Natural killer cell (primary cell): ENCODE results near the gene CHAD. TPM values are rescaled to one million over a fixed set of nuclear protein-coding genes. Genes with fewer than 3 reads are reported as not detected.
A peak's percentile ranks its signal among the peaks of the same experiment; 100 is the strongest.

Source experiments
- ATAC-seq, 3 donors: fragments of 150-1000 bp in 2 of 3; fragments of 200-7000 bp in 1 of 3; cut with Tn5 transposase; 1 replicate in 1 of 3; 2 replicates in 2 of 3; pipeline ENCODE4 v1.10.0; 2021; ENCODE audit warnings: mild to moderate bottlenecking in 2 of 3, moderate library complexity in 2 of 3
- DNase-seq, 2 donors: peaks; one replicate each; pipeline versions ENCODE4 v3.0.0 to v3.0.0-alpha.2; 2013 to 2021; ENCODE audit warnings: mixed read lengths in 1 of 2
- H3K27ac ChIP-seq: one replicate; pipeline ENCODE4 v1.5.1; 2013; ENCODE audit warnings: mild to moderate bottlenecking, low read length
- H3K27me3 ChIP-seq: one replicate; pipeline ENCODE4 v1.6.1; 2013; ENCODE audit warnings: low read length; ENCODE audit not compliant: control insufficient read depth, insufficient read depth
- H3K36me3 ChIP-seq: one replicate; pipeline ENCODE4 v1.6.1; 2013; ENCODE audit warnings: low read length; ENCODE audit not compliant: control insufficient read depth, insufficient read depth
- H3K4me1 ChIP-seq: one replicate; pipeline ENCODE4 v1.6.1; 2013; ENCODE audit warnings: low read length; ENCODE audit not compliant: control insufficient read depth, insufficient read depth
- H3K4me3 ChIP-seq: one replicate; pipeline ENCODE4 v1.5.1; 2013; ENCODE audit warnings: low read length
- H3K9me3 ChIP-seq: one replicate; pipeline ENCODE4 v1.6.1; 2013; ENCODE audit warnings: low read length; ENCODE audit not compliant: control insufficient read depth, insufficient read depth
- H3K27ac Mint-ChIP-seq, 2 donors: one replicate each; pipeline ENCODE4 v1.8.0; 2022; ENCODE audit warnings: mild to moderate bottlenecking in 2 of 2, mixed read lengths in 2 of 2, moderate library complexity in 1 of 2
- H3K27me3 Mint-ChIP-seq, 2 donors: one replicate each; pipeline ENCODE4 v1.8.0; 2022; ENCODE audit warnings: low read depth in 2 of 2, mixed read lengths in 2 of 2
- H3K36me3 Mint-ChIP-seq: one replicate; pipeline ENCODE4 v1.8.0; 2022; ENCODE audit warnings: mixed read lengths
- H3K4me1 Mint-ChIP-seq, 2 donors: one replicate each; pipeline ENCODE4 v1.8.0; 2022; ENCODE audit warnings: mixed read lengths in 2 of 2
- H3K4me3 Mint-ChIP-seq: one replicate; pipeline ENCODE4 v1.8.0; 2022; ENCODE audit warnings: mild to moderate bottlenecking, moderate library complexity, mixed read lengths
- H3K9me3 Mint-ChIP-seq, 2 donors: one replicate each; pipeline ENCODE4 v1.8.0; 2022; ENCODE audit warnings: mixed read lengths in 2 of 2
- WGBS: methylation state at CpG from one replicate; pipeline ENCODE4 v1.1.7; 2013; ENCODE audit warnings: missing lambda C conversion rate; ENCODE audit not compliant: insufficient coverage; 5-methylcytosine and 5-hydroxymethylcytosine counted together
- intact Hi-C: fragments of 100-400 bp; cut with micrococcal nuclease; formaldehyde crosslinking; loops from one replicate; pipeline ENCODE4 v1.14.2; 2022
- total RNA-seq, 4 donors: library from RNA; stranded (reverse); fragments of 120-200 nt in 1 of 4; gene quantifications; one replicate each; pipeline versions ENCODE4 v1.2.3 to v1.2.4, GENCODE V29; 2013 to 2022
- TF ChIP-seq, protein P1 (sequence below): fragments of 200-600 bp; IDR thresholded peaks from one replicate; pipeline ENCODE4 v1.8.0; 2022; ENCODE audit warnings: antibody characterized with exemption

The CHAD gene
- total RNA-seq, 3 donors from 2014 or later (not counting 1 experiment from before 2014, with no cell fraction given) = 0.60 TPM; not detected in 2

DNA sequence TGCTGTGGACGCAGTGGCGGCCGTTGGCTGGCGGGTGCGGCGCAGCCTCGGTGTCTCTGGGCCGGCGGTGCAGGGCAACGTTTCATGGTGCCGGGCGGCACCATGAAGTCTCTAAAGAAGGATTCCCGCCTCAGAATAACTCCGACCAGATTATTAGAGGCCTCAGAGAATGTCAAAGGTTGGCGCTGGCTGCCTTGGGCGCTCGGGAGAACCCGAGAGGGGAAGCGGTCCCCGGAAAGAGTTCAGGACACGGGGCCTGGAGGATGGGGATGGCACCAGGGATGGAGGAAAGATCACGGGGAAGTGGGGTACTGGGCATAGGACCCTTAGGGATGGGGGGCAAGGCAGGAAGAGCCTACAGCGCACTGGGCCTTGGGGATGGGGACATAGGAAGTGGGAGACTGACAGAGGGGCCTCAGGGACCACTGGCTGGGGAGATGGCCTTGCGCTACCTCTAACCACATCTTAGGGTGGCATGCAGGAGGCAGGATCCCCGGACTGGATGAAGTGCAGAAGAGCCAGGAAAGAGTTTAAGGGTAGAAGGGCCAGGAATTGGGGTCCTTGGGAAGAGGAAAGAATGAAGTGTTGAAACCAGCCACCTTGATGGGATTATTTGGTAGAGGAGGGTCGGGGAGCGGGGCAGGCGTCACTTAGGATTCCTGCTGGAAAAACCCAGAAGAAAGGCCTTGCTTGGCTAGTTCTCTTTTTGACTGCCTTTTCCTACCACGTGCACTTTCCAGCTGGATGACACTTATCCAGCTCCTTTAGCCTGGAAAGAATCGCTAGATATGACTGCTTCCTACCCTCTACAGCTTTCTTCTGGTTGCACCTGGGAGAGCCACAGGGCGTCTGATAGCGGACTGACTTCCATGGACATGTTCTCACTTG lies 40.1 kb upstream of the CHAD start:
- TF ChIP-seq, protein P1, sequence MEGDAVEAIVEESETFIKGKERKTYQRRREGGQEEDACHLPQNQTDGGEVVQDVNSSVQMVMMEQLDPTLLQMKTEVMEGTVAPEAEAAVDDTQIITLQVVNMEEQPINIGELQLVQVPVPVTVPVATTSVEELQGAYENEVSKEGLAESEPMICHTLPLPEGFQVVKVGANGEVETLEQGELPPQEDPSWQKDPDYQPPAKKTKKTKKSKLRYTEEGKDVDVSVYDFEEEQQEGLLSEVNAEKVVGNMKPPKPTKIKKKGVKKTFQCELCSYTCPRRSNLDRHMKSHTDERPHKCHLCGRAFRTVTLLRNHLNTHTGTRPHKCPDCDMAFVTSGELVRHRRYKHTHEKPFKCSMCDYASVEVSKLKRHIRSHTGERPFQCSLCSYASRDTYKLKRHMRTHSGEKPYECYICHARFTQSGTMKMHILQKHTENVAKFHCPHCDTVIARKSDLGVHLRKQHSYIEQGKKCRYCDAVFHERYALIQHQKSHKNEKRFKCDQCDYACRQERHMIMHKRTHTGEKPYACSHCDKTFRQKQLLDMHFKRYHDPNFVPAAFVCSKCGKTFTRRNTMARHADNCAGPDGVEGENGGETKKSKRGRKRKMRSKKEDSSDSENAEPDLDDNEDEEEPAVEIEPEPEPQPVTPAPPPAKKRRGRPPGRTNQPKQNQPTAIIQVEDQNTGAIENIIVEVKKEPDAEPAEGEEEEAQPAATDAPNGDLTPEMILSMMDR = no peak
- ATAC-seq (no peak), DNase-seq (no peak)
- no peaks in the 10 kb centered on the region for H3K36me3 Mint-ChIP-seq
- Histone ChIP-seq H3K4me3 (peak overlapping the region; percentile 55), H3K4me1 (peaks cover 13% of the 10 kb centered on the region), H3K9me3 (no peaks in the 10 kb centered on the region), H3K36me3 (no peaks in the 10 kb centered on the region), H3K27ac (peak overlapping the region; percentile 62), H3K27me3 (no peaks in the 10 kb centered on the region)
- peak overlapping the region; percentile 96 for H3K4me3 Mint-ChIP-seq
- WGBS = 30% methylated on average over 32 of the region's 32 CpGs
- H3K27ac Mint-ChIP-seq = peak overlapping the region; percentile 82 to 94
- peaks cover 0 to 21% of the 10 kb centered on the region in 2 donors for H3K27me3 Mint-ChIP-seq
- intact Hi-C loops = no loop called here
- H3K9me3 Mint-ChIP-seq = no peaks in the 10 kb centered on the region
- peaks cover 9 to 20% of the 10 kb centered on the region in 2 donors for H3K4me1 Mint-ChIP-seq

DNA sequence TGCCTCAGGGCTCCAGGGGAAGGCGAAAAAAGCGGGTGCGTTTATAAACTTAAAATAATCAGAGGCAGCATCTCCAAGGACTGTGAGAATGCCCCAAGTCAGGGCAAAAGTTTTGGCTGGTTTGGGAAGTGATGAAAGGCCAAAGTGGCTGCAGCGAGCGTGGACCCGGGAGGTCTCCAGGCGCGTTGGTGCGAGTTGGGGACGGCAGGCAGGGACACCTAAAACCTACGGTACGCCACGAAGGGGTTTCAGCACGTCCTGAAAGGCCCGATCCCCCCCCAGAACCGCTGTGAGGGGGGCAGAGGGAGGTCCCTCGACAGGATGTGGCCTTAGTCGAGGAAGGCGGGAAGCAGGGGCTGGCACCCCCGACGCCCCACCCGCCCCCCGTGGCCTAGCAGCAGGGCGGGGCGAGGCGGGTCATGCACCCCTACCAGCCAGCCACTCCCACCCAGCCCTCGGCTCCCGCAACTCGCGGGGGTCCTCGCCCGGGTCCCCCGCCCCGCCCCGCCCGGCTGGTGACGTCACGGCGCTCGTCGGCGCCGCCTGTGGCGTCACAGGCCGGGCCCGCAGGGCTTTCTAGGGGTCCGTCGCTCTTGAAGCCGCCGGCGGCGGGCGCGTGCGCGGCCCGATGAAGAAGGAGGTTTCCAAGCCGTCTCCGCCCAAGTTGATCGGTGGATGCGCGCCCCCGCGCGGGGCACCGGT lies 39.3 kb upstream of the CHAD start, which contains the start of gene MYCBPAP:
TSS of gene MYCBPAP (plus strand) at position 569 of the 702 bp plus-strand sequence. CDS start 236 bp downstream, outside the sequence.
- 9% methylated on average over 63 of the region's 66 CpGs for WGBS
- Mint-ChIP-seq H3K4me1 (peaks cover 13 to 20% of the 10 kb centered on the region in 2 donors), H3K27me3 (peaks cover 0 to 26% of the 10 kb centered on the region in 2 donors), H3K36me3 (no peaks in the 10 kb centered on the region), H3K9me3 (no peaks in the 10 kb centered on the region), H3K4me3 (peak within 1 kb of the TSS; percentile 96), H3K27ac (peak within 1 kb of the TSS; percentile 82 to 94)
- no peaks in the 10 kb centered on the region for H3K9me3 ChIP-seq
- H3K36me3 ChIP-seq = no peaks in the 10 kb centered on the region
- ATAC-seq = peak; percentile 85 to 92 (median 91)
- intact Hi-C loops = no loop called here
- no peaks in the 10 kb centered on the region for H3K27me3 ChIP-seq
- TF ChIP-seq, protein P1 = no peak
- DNase-seq = peak; percentile 64 to 88
- peak within 1 kb of the TSS; percentile 82 for H3K27ac ChIP-seq
- peaks cover 13% of the 10 kb centered on the region for H3K4me1 ChIP-seq
- peak within 1 kb of the TSS; percentile 55 for H3K4me3 ChIP-seq

DNA sequence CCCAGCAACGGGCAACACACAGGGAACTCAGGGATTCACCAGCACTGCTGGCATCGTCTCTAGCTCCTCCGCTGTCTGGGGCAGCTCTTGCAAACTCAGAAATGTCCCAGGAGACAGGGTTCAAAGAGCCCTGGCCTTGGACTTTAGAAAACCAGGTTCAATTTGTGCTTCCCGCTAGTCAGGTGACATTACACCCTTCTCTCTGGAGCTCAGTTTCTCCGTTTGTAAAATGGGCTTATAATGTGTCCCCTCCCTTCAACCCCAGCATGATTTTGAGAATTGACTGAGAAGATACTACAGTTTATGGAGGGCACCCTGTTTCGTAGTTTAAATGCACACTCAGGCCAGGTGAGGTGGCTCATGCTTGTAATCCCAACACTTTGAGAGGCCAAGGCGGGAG lies 37.6 kb upstream of the CHAD start:
- intact Hi-C loops = no loop called here
- peak overlapping the region; percentile 66 for H3K4me3 Mint-ChIP-seq

More for the DNA sequence above, 37.6 kb upstream of the CHAD start:
- H3K9me3 ChIP-seq = no peaks in the 10 kb centered on the region
- ATAC-seq (no peak), DNase-seq (no peak)
- peaks cover 0 to 21% of the 10 kb centered on the region in 2 donors for H3K27me3 Mint-ChIP-seq
- H3K27ac Mint-ChIP-seq = peak overlapping the region in 1 of 2 donors; percentile 75
- H3K4me3 ChIP-seq = no peak overlapping the region
- H3K36me3 Mint-ChIP-seq = no peaks in the 10 kb centered on the region
- H3K4me1 ChIP-seq = peaks cover 13% of the 10 kb centered on the region
- H3K27me3 ChIP-seq = no peaks in the 10 kb centered on the region
- H3K9me3 Mint-ChIP-seq = no peaks in the 10 kb centered on the region
- no peaks in the 10 kb centered on the region for H3K36me3 ChIP-seq
- TF ChIP-seq, protein P1 = no peak
- WGBS = 97% methylated on average over 6 of the region's 7 CpGs
- no peak overlapping the region for H3K27ac ChIP-seq
- H3K4me1 Mint-ChIP-seq = peaks cover 13 to 20% of the 10 kb centered on the region in 2 donors
